Caki2 (cell line): Measurements from ENCODE around the gene RELT. TPM values are rescaled to one million over a fixed set of nuclear protein-coding genes. Genes with fewer than 3 reads are reported as not detected.

Source experiments
- DNase-seq: peaks from one replicate; pipeline ENCODE4 v3.0.0-alpha.2; 2015; ENCODE audit warnings: low read depth
- in situ Hi-C: cut with HindIII; loops from 2 replicates; pipeline ENCODE4 v1.10.0; 2016; ENCODE audit warnings: low sequenced_read_pairs, low pct_unique_long_range_greater_than_20kb, mixed read lengths
- total RNA-seq: library from RNA; depleted of rRNA; stranded (reverse); fragments of >200 nt; shearing (Covaris generic); gene quantifications from 2 replicates; pipeline ENCODE4 v1.2.3, GENCODE V29; 2014; ENCODE audit warnings: low replicate concordance

RELT gene
- total RNA-seq, 1 experiment from 2014 or later = 2.5 TPM

DNA sequence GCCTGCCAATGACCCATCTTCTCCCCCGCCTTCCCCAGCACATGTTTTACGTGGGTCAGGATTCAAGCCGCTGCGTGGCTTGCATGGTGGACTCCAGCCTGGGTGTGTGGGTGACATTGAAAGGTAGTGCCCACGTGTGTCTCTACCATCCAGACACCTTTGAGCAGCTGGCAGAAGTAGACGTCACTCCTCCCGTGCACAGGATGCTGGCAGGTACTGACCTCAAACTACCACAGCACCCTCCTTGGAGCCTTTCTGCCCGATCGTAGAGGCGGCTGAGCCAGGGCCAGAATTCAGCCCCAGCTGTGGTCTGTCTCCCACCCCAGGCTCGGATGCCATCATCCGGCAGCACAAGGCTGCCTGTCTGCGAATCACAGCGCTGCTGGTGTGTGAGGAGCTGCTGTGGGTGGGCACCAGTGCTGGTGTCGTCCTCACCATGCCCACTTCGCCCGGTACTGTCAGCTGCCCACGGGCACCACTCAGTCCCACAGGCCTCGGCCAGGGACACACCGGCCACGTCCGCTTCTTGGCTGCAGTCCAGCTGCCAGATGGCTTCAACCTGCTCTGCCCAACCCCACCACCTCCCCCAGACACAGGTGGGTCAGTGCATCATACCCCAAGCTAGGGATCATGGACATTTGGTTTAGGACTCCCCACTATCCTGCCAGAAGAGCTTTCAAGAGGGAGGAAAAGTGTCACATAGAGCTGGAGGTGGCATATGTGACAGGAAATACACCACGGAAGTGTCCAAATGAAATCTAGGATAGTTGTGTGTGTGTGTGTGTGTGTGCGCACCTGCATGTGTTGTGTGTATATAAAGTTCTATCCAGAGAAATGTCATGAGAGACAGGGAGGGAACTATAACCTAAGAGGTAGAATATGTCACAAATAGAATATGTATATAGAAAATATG, 10.6 kb upstream of the RELT start:
- DNase-seq = no peak
- in situ Hi-C loops = no loop called here

GRCh38 chr11:73366265-73366610, 10.0 kb upstream of the RELT start:
- in situ Hi-C loops = no loop called here

GRCh38 chr11:73366953-73367352, 9.2 kb upstream of the RELT start:
- in situ Hi-C loops = no loop called here
- DNase-seq = no peak

More at GRCh38 chr11:73366265-73366610, 10.0 kb upstream of the RELT start:
- no peak for DNase-seq

DNA sequence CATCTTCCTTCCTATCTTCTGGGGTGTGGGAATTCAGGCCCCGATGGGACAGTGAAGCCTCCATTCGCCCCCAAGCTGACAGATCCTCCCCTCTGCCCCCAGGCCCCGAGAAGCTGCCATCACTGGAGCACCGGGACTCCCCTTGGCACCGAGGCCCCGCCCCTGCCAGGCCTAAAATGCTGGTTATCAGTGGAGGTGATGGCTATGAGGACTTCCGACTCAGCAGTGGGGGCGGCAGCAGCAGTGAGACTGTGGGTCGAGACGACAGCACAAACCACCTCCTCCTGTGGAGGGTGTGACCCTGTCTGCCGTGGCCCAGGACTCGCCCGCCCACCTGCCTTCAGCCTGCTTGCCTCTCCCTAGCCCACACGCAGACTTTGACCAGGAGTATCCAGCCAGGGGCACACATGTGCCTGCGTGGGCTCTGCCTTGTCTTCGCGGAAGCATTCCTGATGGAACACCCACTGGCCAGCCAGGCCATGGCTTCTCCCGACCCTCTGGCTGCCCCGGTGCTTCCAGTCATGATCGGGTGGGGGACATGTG, 8.6 kb upstream of the RELT start:
- DNase-seq = no peak
- in situ Hi-C loops = no loop called here

DNA sequence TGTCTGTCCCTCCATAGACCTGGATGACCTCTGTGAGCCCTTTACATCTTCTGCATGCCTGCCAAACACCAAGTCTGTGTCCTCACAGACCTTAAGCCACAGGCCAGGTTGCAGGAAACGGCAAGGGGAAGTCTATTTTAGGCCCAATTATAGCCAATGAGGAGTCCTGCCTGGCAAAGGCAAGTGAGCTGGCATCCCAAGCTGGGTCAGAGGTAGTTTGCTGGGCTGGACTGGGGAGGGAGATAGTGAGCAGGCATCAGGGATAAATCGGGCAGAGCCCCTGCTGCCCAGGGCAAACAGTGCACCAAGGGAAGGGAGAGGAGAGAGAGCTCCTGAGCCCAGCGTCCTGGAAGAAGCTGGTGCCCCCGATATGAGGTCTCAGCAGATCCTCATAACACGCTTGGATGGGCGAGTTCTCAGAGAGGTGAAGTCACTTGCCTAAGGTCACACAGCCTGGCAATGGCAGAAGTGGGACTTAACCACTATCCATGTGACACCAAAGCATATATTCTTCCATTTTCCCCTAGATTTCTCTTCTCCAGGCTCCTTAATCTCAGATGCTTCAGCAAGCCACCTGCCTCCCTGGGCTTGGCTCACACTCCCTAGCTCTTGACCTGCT, 3.7 kb upstream of the RELT start:
- no peak for DNase-seq
- in situ Hi-C loops = no loop called here

DNA sequence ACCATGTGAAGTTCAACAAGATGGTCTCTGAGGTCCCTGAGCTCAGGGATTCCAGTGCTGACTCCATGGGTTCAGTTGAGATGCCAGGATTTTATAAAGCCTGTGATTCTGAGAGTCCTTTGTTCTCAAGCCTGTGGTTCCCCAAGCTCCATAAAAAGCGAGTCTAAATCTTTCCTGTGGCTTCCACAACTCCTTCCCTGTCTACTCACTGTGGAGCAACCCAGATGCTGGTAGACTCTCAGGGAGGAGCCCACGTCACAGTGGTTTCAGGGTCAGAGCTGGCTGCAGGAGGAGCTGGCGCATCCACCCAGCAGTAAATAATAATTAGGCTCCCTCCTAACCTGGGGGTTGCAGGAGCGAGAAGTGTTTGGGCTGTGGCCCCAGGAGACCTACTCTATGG, 2.0 kb upstream of the RELT start:
- in situ Hi-C loops = no loop called here
- no peak for DNase-seq

DNA sequence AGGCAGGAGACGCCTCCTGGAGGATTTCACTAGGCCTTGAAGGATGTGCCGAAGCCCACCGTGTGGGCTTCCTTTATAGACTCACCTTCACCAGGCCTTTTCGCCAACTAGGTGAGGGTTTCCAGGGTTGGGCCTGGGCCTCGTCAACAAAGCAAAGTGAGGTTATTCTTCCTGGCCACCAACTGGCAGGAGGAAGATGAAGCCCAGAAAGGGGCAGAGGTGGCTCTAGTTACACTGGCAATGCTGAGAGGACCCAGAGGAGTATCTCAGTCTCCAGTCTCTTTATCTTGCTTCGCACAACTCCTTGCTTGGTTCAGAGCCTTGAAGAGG, 404 bp upstream of the RELT start:
- in situ Hi-C loops = no loop called here
- DNase-seq = no peak

DNA sequence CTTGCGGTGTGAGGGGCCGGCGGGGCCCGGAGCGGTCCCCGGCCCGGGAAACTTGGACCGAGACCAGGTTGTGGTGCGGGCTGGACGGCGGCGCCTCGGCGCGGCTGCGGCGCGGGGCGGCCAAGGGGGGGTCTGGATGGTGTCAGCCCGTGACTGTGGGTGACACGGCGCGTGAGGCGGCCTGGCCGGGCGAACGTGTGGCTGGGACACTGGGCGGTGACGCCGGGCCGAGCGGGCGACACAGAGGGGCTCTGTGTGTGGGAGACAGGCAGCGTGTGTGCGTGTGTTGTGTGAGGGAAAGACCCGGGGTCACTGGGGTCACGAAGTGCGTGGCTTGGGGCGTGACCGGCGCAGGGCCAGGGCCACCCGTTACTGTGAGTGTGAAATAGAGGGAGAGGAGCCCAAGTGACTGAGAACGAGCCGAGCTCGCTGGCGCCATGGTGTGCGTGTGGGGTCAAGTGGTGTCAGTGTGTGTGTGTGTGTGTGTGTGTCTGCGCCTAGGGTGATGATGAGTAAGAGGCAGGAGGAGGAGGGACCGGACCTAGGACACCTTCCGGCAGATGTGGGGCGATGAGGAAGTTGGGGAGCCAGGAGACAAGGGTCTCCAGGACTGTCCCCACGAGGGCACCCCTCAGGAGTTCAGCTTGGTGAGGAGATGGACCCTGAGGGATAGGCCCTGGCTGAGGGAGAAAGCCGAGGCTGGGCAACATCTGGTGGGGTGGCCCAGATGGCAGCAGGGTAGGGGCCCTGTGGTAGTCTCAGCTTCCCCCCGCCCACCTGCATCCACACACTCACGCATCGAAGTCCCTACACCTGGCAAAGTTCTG, 817 bp downstream of the RELT start:
- DNase-seq = peak; percentile 60
- in situ Hi-C loops = no loop called here

- DNase-seq = no peak
- in situ Hi-C loops = no loop called here
These were observed 3.1 kb downstream of the RELT start for GRCh38 chr11:73379189-73379880.

GRCh38 chr11:73380331-73380730, 4.1 kb downstream of the RELT start:
- in situ Hi-C loops = no loop called here

DNA sequence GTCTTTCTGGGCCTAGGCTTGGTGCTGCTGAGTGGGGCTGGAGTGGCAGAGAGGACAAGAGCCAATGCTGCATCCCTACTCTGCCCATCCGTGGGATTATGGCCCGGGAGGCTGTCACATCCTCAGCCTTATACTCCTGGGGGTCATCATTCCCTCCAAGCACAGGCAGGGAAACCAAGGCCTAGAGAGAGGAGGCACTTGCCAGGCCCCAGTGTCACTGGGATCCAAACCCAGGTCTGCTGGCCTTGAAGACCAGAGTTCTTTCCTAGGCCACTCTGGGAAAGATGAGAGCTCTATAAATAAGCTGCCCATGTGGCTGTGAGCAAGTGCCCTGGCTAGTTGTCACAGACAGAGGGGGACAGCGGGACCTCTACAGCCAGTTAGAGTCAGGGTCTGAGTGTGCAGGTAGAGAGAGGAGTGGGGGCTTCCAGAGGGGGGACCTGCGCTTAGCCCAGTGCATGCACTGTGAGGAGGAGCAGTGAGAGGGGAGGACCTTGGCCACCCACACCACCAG, 4.8 kb downstream of the RELT start:
- DNase-seq = no peak
- in situ Hi-C loops = no loop called here

More at GRCh38 chr11:73380331-73380730, 4.1 kb downstream of the RELT start:
- DNase-seq = no peak

- no peak for DNase-seq
- in situ Hi-C loops = no loop called here
These were observed 5.4 kb downstream of the RELT start for GRCh38 chr11:73381589-73381988.

- DNase-seq = no peak
- in situ Hi-C loops = no loop called here
These were observed 6.0 kb downstream of the RELT start for GRCh38 chr11:73382183-73382582.

- DNase-seq = no peak
- in situ Hi-C loops = no loop called here
These were observed 6.5 kb downstream of the RELT start for GRCh38 chr11:73382747-73383146.

- DNase-seq = no peak
- in situ Hi-C loops = no loop called here
These were observed 7.3 kb downstream of the RELT start for GRCh38 chr11:73383249-73384124.

DNA sequence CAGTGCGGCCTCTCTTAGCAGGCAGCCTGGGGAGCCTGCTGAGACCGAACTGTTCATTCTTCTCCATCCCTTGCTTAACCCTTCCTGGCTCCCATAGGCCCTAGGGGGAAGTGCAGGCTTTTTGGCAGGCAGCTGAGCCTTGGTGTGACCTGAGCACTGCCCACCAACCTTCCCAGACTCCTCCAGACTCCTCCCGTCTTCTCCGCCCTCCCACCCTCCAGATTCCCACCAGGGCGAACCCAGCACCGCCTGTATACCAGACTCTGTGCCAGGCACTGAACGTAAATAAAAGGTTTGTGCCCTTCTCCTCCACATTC, 7.9 kb downstream of the RELT start:
- in situ Hi-C loops = no loop called here
- DNase-seq = no peak

GRCh38 chr11:73384531-73384871, 8.3 kb downstream of the RELT start:
- no peak for DNase-seq
- in situ Hi-C loops = no loop called here
